B cell (primary cell): ENCODE data around the gene GUSB.

Source experiments
- EZH2 ChIP-seq: IDR thresholded peaks from 2 replicates; pipeline ENCODE4 v1.6.1; 2012; ENCODE audit warnings: borderline replicate concordance, low read depth, mild to moderate bottlenecking, moderate library complexity, low read length; ENCODE audit not compliant: insufficient read depth, poor library complexity, severe bottlenecking
- TF ChIP-seq, protein P1 (sequence below): fragments of 200-600 bp; IDR thresholded peaks from one replicate; pipeline ENCODE4 v1.8.0; 2022; ENCODE audit warnings: antibody characterized with exemption, mild to moderate bottlenecking

DNA sequence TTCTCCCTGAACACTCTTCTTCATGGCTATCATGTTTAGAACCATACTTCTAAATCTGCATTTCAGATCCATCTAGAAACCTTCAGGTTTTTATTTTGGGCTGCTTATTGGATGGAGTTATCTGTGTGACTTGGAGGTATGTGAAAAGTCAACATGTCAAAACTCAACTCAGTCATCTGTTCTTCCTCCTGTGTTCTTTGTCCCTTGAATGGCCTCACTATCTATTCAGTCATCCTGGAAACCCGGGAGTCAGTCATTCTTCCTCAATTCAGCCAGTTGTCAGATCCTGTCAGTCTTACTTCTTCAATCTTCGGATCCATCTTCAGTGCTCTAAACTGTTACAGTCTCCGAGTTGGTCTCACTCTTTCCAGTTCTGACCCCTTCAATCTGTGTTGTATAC is 57.0 kb downstream of the GUSB start:
- TF ChIP-seq, protein P1, sequence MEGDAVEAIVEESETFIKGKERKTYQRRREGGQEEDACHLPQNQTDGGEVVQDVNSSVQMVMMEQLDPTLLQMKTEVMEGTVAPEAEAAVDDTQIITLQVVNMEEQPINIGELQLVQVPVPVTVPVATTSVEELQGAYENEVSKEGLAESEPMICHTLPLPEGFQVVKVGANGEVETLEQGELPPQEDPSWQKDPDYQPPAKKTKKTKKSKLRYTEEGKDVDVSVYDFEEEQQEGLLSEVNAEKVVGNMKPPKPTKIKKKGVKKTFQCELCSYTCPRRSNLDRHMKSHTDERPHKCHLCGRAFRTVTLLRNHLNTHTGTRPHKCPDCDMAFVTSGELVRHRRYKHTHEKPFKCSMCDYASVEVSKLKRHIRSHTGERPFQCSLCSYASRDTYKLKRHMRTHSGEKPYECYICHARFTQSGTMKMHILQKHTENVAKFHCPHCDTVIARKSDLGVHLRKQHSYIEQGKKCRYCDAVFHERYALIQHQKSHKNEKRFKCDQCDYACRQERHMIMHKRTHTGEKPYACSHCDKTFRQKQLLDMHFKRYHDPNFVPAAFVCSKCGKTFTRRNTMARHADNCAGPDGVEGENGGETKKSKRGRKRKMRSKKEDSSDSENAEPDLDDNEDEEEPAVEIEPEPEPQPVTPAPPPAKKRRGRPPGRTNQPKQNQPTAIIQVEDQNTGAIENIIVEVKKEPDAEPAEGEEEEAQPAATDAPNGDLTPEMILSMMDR = no peak
- TF ChIP-seq EZH2 = no peak
